ENCODE data around the gene TAF11.

DNA sequence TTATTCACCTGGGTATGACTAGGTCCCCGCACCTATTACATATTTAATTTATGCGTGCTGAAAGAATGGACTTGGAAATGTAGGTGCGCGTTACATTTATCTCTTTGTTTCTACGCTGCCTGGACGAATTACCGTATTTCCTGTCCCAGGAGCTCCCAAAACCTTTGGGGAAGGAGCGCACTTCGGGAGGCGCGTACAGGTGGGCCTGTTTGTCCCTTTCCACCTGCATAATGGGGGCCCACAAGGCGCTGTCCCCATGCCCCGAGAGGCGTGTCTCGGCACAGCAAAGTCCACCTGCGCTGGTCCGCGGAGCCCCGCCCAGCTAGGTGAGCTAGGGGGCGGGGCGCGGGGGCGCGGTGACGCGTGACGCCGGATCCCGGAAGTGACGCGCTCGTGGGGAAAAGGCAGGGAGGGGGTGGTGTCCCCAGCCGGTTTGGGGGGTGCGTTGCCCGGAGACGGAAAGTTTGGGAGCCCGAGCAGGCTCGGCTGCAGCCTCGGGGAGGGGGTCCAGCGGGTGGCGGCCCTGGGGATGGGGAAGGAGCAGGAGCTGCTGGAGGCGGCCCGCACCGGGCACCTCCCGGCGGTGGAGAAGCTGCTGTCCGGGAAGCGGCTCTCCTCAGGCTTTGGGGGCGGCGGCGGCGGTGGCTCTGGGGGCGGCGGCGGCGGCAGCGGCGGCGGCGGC, 1.2 kb upstream of the TAF11 start, which contains the start of gene ANKS1A:
- TF ChIP-seq CTCF (IDR thresholded peaks at IDR 0.05) (no peak), POLR2A (IDR thresholded peaks at IDR 0.05) (peak; percentile 28 to 31)

Data from adrenal gland (tissue), 5 donors.